Keratinocyte (primary cell): ENCODE data around the gene ARTN. TPM values are rescaled to one million over a fixed set of nuclear protein-coding genes. Genes with fewer than 3 reads are reported as not detected.

Source experiments
- DNase-seq: peaks from one replicate; pipeline ENCODE4 v3.0.0-alpha.2; 2011; ENCODE audit warnings: low read depth, missing footprints, low spot score
- FAIRE-seq: peaks from 2 replicates; lab custom pipeline; 2011; peaks lifted over from hg19 to GRCh38; lab: Jason Lieb, UNC
- H2AFZ ChIP-seq: 2 replicates; pipeline ENCODE4 v1.6.0; 2012; ENCODE audit warnings: low read length, control low read depth, inconsistent platforms; ENCODE audit not compliant: control insufficient read depth
- H3K27ac ChIP-seq: 2 replicates; pipeline ENCODE4 v1.5.1; 2011; ENCODE audit warnings: low read length; ENCODE audit not compliant: control insufficient read depth, insufficient read depth
- H3K27me3 ChIP-seq: 3 replicates; pipeline ENCODE4 v1.6.0; 2011; ENCODE audit warnings: low read length; ENCODE audit not compliant: control insufficient read depth, insufficient read depth; ENCODE audit errors: extremely low read depth
- H3K36me3 ChIP-seq, 2 experiments: 2 replicates in 1 of 2; 3 replicates in 1 of 2; pipeline ENCODE4 v1.5.1; 2011; ENCODE audit warnings: low read length in 2 of 2, mild to moderate bottlenecking in 1 of 2; ENCODE audit not compliant: control insufficient read depth in 2 of 2, insufficient read depth in 2 of 2; ENCODE audit errors: extremely low read depth in 1 of 2
- H3K4me1 ChIP-seq: 3 replicates; pipeline ENCODE4 v1.5.1; 2011; ENCODE audit warnings: low read length; ENCODE audit not compliant: control insufficient read depth, insufficient read depth; ENCODE audit errors: extremely low read depth
- H3K4me2 ChIP-seq: 3 replicates; pipeline ENCODE4 v1.6.0; 2011; ENCODE audit warnings: low read depth, low read length; ENCODE audit not compliant: control insufficient read depth, insufficient read depth; ENCODE audit errors: extremely low read depth
- H3K4me3 ChIP-seq, 3 experiments: fragments of 200-600 bp in 1 of 3; sonication (generic) in 1 of 3; 2 replicates in 2 of 3; 3 replicates in 1 of 3; pipeline ENCODE4 v1.5.1; 2011 to 2016; ENCODE audit warnings: low read length in 3 of 3, mild to moderate bottlenecking in 3 of 3, control low read depth in 2 of 3, inconsistent platforms in 1 of 3, low read depth in 1 of 3, mixed read lengths in 1 of 3, mixed run types in 1 of 3, moderate library complexity in 1 of 3; ENCODE audit not compliant: control insufficient read depth in 2 of 3, insufficient read depth in 2 of 3; ENCODE audit errors: extremely low read depth in 1 of 3
- H3K79me2 ChIP-seq: 2 replicates; pipeline ENCODE4 v1.6.0; 2012; ENCODE audit warnings: low read length; ENCODE audit not compliant: control insufficient read depth, insufficient read depth
- H3K9ac ChIP-seq: 3 replicates; pipeline ENCODE4 v1.6.0; 2011; ENCODE audit warnings: low read length; ENCODE audit not compliant: control insufficient read depth, insufficient read depth; ENCODE audit errors: extremely low read depth
- H3K9me1 ChIP-seq: 3 replicates; pipeline ENCODE4 v1.6.0; 2011; ENCODE audit warnings: low read length; ENCODE audit not compliant: control insufficient read depth, insufficient read depth; ENCODE audit errors: extremely low read depth
- H3K9me3 ChIP-seq: 2 replicates; pipeline ENCODE4 v1.5.1; 2012; ENCODE audit warnings: low read depth, low read length; ENCODE audit not compliant: control insufficient read depth
- H4K20me1 ChIP-seq: 3 replicates; pipeline ENCODE4 v1.6.0; 2011; ENCODE audit warnings: low read length; ENCODE audit not compliant: control insufficient read depth, insufficient read depth; ENCODE audit errors: extremely low read depth
- CTCF ChIP-seq, 3 experiments: IDR thresholded peaks in 1 of 3; conservative IDR thresholded peaks in 1 of 3; optimal IDR thresholded peaks in 1 of 3; 2 replicates in 2 of 3; 3 replicates in 1 of 3; pipeline versions ENCODE3 to v1.5.1; 2011; ENCODE audit warnings: low read length in 3 of 3, mild to moderate bottlenecking in 3 of 3, moderate library complexity in 2 of 3, control low read depth in 1 of 3, inconsistent platforms in 1 of 3; ENCODE audit not compliant: insufficient read depth in 2 of 3; ENCODE audit errors: extremely low read depth in 1 of 3
- EZH2 ChIP-seq: IDR thresholded peaks from one replicate; pipeline ENCODE4 v1.6.1; 2012; ENCODE audit warnings: inconsistent platforms, mild to moderate bottlenecking, low read length, moderate library complexity
- dilution Hi-C: fragments of 300-500 bp; cut with MboI; formaldehyde crosslinking; loops from one replicate; pipeline ENCODE4 v1.7.0; 2020; ENCODE audit warnings: low sequenced_read_pairs; ENCODE audit not compliant: extremely low pct_ligation_motif_present
- polyA plus RNA-seq, 5 experiments: library from polyadenylated mRNA; depleted of rRNA in 3 of 5; stranded (reverse) in 3 of 5; stranded (forward) in 1 of 5; unstranded in 1 of 5; fragments of >200 nt; gene quantifications; 1 replicate in 1 of 5; 2 replicates in 3 of 5; 3 replicates in 1 of 5; pipeline versions ENCODE4 v1.2.1 to v1.2.3, GENCODE V29; 2011 to 2012; ENCODE audit warnings: missing spikeins in 2 of 5, low read depth in 1 of 5, low replicate concordance in 1 of 5

The ARTN gene
- polyA plus RNA-seq, 1 donor (not counting 4 experiments of a cell fraction or from before 2014, with no cell fraction given), result 27.2 TPM

- DNase-seq (no peak), FAIRE-seq (no peak)
- TF ChIP-seq EZH2 (no peak), CTCF (optimal IDR thresholded peaks at IDR 0.05 in 1 of 3, IDR thresholded peaks at IDR 0.05 in 1 of 3, conservative IDR thresholded peaks at IDR 0.05 in 1 of 3; ENCODE audit: extremely low read depth in 1 of 3, insufficient read depth in 2 of 3, low read length in 3 of 3) (no peak)
- peaks cover 39% of the 10 kb centered on the region for H3K4me1 ChIP-seq
- no peak overlapping the region for H3K4me3 ChIP-seq
- no peaks in the 10 kb centered on the region for H3K9me3 ChIP-seq
- no peaks in the 10 kb centered on the region for H3K9me1 ChIP-seq
- peaks cover 22 to 54% of the 10 kb centered on the region in 2 experiments for H3K36me3 ChIP-seq
- no peak overlapping the region for H3K9ac ChIP-seq
- no peak overlapping the region for H2AFZ ChIP-seq
- H3K27me3 ChIP-seq, result no peaks in the 10 kb centered on the region
- no peak overlapping the region for H3K4me2 ChIP-seq
- dilution Hi-C loops, result no loop called here
- H4K20me1 ChIP-seq, result no peaks in the 10 kb centered on the region
- H3K27ac ChIP-seq, result no peak overlapping the region
- H3K79me2 ChIP-seq, result peaks cover 46% of the 10 kb centered on the region
Observed at GRCh38 chr1:43982808-43983207, 49.2 kb downstream of the ARTN start.

DNA sequence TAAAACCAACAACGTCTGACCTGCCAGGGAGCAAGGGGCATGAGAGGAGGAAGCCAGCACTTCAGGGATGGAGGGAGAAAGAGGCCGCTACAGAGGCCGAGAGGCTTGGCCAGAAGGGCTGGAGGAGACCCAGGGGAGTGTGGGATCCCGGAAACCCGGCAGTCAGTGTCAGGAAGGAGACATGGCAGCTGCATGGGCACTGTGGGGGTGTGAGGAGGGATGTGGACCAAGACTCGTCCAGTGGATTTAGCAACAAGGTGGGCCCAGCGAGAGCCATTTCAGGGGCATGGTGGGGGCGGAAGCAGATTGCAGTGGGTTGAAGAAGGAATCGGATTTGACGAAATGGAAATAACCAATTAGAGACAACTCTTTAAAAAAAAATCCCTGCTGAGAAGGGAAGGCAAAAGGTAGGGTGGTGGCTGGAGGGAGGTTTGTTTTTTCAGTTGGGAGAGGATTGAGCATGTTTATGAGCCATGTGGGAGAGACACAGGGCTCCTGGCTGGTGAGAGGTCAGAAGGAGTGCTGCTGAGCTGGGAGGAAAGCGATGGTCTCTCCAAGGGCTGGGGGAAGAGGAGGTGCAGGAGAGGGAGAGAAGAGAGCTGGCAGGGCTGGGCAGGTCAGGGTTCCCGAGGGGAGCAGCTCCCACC is 49.8 kb downstream of the ARTN start:
- Histone ChIP-seq H3K4me2 (no peak overlapping the region), H3K27me3 (no peaks in the 10 kb centered on the region), H3K9me1 (no peaks in the 10 kb centered on the region), H3K36me3 (peaks cover 19 to 50% of the 10 kb centered on the region in 2 experiments), H2AFZ (no peak overlapping the region), H4K20me1 (no peaks in the 10 kb centered on the region), H3K9me3 (no peaks in the 10 kb centered on the region), H3K4me1 (peaks cover 34% of the 10 kb centered on the region), H3K79me2 (peaks cover 44% of the 10 kb centered on the region), H3K9ac (no peak overlapping the region), H3K27ac (no peak overlapping the region), H3K4me3 (no peak overlapping the region)
- TF ChIP-seq EZH2, result no peak
- TF ChIP-seq CTCF (optimal IDR thresholded peaks at IDR 0.05 in 1 of 3, IDR thresholded peaks at IDR 0.05 in 1 of 3, conservative IDR thresholded peaks at IDR 0.05 in 1 of 3; ENCODE audit: extremely low read depth in 1 of 3, insufficient read depth in 2 of 3, low read length in 3 of 3), result no peak
- FAIRE-seq, result no peak
- DNase-seq, result no peak
- dilution Hi-C loops, result no loop called here
